NCI-H2171 (cell line): Measurements from ENCODE around the gene TRIM65.
A peak's percentile ranks its signal among the peaks of the same experiment; 100 is the strongest.

Experiments used
- DNase-seq: peaks from one replicate; lab custom pipeline; 2025; lab: John Stamatoyannopoulos, UW

The TRIM65 gene

DNA sequence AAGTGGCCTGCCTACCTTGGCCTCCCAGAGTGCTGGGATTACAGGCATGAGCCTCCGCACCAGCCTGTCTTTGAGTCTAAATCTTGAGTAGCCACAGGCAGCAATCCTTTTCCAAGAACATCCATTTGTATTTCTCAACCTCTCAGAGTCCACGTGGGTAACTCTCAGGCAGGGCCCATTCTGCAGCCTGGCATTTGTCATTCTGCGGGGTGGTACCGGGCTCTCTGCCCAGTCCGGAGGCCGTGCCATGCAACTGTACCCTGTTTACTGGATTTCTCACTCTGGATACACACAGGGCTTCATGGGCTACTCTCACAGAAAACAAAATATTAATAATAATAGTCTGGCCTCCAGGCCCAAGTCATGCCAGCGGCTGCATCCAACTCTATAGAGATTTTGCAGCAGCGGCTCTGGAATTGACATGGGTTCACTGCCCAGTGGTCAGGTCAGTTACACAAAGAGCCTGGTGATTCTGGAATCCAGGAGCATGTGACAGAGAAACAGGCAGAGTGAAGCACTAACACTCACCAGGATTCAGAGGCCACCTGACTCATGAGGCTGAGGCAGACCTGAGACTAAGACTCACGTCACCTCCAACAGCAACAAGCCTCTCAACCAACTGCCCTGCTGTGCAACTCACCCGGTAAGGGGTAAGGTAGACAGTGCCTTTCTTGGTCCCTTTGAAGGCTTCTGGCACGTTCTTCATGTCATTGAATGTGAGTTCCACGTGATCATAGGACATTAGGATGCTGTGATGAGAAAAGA is 45.6 kb downstream of the TRIM65 start:
- DNase-seq: no peak

- no peak for DNase-seq
These were observed 47.0 kb downstream of the TRIM65 start for GRCh38 chr17:75849724-75850123.

DNA sequence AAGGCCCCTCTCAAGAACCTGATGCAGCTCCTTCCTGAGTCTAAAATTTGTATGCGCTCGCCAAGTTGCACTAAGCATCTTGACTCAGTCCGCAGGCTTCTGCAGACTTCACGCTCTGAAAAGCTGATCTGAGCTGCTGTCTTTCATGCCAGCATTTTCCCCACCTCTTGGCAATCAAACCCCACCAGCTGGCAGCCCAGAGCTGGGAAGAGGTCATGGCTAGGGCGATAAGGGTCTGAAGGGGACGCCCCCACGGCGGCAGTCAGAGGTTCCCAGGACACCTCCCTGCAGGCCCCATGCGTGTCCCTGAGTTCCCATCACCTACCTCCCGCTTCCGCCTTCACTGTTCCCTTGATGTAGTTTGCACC is 47.5 kb downstream of the TRIM65 start:
- no peak for DNase-seq

- peak; percentile 13 for DNase-seq
These were observed 48.0 kb downstream of the TRIM65 start for GRCh38 chr17:75848523-75849278.

DNA sequence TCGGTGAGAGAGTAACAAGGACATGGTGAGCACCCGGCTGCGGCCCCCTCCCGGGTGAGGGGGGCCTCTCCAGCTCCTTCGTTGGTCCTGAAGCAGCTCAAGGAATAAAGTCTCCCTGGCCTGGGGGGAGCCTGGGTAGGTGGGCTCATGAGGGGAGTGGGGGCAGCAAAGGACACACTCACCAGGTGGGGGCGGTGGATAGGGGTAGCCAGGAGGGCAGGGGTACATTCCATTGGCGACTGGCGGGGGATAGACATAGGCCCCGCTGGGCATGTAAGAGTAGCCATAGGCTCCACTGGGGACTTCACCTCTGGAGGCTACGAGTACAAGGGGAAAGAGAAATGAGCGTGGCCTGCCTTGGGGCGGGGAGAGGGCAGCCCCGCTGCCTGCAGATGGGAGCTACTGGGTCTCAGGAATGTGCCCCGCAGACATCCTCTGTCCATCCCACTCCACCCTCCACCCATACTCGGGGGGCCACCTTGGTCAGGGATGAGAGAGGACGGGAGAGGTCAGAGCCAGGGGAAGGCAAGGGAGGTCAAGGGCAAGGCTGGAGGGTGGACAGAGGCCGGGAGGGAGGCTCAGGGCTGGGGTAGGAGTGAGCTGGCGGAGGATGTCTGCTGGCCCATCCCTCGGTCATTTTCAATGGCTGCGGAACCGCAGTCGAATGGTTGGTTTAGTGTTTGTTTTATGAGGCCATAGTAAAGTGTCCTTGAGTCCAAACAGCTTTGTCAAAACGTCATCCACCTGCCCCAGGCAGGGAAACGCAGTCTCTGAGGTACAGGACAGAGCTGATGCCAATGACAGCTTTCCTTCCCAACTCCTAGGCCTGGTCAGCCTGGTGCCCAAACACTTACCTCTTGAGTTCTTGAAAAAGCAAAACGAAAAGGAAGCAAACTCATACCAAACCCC is 48.9 kb downstream of the TRIM65 start:
- no peak for DNase-seq

- no peak for DNase-seq
These were observed 49.8 kb downstream of the TRIM65 start for GRCh38 chr17:75846692-75847613.

DNA sequence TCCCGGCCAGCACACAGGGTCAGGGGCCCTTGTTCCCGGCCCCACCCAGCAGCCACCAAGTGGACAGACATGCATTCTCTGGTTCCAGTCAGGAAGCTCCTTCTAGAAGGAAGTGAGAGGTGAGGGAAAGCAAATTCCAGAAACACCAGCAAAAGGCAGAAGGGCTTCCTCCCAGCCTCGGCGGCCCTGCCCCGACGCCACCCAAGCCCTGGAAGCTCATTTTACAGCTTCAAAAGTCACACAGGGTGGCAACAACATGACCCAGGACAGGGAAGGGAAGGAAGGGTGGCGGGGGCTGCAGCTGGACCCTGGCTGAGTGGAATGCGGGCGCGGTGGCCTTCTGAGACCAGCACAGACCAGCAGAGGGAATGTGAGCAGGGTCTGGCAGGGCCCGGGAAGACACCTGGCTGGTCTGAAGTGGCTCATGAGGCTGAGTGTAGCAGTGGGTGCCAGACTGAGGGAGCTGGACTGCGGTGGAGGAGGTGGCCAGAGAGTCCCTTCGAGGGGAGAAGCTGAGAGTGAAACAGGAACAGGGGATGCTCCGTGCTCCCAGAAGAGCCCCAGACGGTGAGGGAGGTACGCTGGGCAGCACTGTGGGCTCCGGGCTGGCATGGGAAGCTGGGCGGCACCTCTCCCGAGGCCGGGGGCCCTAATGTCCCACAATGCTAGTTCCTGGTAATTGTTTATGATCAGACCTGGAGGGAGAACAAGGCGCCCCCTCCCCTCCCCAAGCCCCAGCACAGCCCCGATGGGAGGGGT is 50.6 kb downstream of the TRIM65 start:
- DNase-seq: no peak

- DNase-seq: peak; percentile 30
These were observed 51.6 kb downstream of the TRIM65 start for GRCh38 chr17:75845058-75845711.

DNA sequence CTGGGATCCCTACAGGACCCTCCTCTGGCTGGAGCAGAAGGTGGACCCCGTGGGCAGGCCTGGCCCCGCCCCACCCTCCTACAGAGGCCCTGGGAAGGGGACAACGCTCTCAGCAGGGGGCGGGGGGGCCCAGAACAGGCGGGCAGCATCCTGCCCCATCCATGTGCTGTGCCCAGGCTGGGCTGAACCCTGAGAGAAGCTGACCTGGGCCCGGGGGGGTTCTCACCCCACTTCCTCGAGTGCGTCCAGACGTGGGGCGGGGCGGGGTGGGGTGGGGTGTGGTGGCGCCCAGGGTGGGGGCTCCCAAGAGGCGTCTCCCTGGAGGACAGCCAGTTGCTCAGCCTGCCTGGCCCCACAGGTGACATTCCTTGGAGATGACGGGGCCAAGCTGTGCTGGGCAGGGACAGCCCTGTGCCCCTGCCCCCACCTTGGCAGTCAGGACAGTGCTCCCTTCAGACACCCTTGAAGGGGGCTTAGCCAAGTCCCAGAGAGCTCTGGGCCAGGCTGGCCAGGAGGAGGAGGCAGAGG is 52.2 kb downstream of the TRIM65 start:
- no peak for DNase-seq

- DNase-seq: no peak
These were observed 52.9 kb downstream of the TRIM65 start, which contains the start of gene UNC13D for GRCh38 chr17:75843577-75844529. Gene UNC13D, minus strand, starts transcription at chr17:75844404. Its CDS starts 67 bp downstream, at chr17:75844337.

DNA sequence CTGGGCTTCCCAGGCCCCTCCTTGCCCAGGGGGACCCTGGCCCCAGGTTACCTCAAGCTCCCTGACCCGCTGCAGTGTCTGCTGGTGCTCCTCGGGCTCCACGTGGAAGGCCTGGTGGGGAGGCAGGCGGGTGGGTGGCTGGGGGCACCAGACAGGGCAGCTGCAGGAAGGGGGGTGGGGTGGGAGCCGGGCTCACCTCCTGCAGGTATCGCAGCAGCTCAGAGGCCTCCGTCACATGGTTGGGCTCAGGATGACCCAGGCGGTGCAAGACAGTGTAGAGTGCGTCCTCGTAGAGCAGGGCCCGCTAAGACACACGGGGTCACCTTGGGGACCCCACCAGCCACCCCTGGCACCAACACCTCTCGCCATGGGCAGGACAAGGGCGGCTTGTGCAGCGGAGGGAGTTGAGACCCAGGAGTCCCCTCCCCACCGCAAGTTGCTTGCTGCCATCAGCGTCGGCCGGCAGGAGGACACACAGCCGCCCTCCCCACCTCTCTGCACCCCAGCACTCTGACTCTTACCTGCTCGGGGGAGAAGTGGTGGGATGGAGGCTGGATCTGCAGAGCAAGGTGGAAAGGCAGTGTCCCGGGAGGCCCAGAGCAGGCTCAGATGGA is 53.7 kb downstream of the TRIM65 start:
- DNase-seq: no peak

- DNase-seq: no peak
These were observed 54.3 kb downstream of the TRIM65 start for GRCh38 chr17:75842411-75842810.

GRCh38 chr17:75840799-75841164 is 56.0 kb downstream of the TRIM65 start:
- no peak for DNase-seq

DNA sequence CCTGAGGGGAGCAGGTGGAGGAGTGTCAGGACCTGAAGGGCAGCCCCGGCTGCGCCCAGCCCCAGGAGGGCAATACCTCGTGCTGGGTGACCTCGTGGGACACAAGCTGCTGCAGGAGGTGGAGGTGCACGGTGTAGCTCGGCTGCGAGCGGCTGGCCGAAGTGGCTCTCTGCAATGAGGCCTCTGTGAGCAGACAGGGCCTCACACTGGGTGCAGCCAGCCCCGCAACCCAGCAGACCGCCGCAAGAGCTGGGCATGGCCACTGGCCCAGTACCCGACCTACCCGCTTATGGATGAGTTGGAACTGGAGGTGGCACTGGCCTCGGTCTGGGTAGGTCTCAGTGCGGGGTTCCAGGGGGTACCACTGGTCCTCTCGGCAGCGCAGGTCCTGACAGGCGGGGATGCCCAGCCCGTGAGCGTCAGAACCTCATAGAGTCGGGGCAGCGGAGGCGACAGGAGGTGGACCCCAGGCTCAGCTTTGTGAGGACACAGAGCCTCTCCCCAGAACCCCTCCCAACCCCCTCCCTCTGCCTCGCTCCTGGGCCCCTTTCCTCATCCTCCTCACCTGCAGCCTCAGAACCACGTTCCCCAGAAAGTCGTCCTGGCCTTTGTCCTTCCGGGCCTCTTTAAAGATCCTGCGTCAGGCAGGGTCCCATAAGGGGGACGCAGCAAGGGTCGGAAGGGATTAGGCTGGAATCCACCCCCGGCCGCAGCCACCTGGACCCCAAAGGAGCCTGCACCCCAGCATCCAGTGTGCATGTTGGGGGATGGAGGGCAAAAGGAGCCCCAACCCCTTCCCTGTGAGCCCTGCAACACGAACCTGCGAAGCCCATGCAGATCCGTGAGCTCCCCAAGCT is 56.6 kb downstream of the TRIM65 start:
- DNase-seq: no peak
